HFF-Myc (cell line): ENCODE results near the gene AKR1D1.

ENCODE experiments used
- DNase-seq: peaks from one replicate; pipeline ENCODE4 v3.0.0-alpha.2; 2011; ENCODE audit warnings: low read depth; ENCODE audit errors: extremely low read depth
- H3K4me3 ChIP-seq: replicated peaks from 2 replicates; pipeline ENCODE4 v1.5.1; 2011; ENCODE audit warnings: low read depth, mild to moderate bottlenecking, control low read depth, low read length
- CTCF ChIP-seq: IDR thresholded peaks from 2 replicates; pipeline ENCODE4 v1.5.1; 2012; ENCODE audit warnings: mild to moderate bottlenecking, low read depth, low read length, control low read depth; ENCODE audit errors: missing control alignments

AKR1D1 gene

GRCh38 chr7:138116892-138117291 is 40.6 kb downstream of the AKR1D1 start:
- TF ChIP-seq CTCF = no peak
- no peak for DNase-seq
- no peak overlapping the region for H3K4me3 ChIP-seq

- DNase-seq = no peak
- no peak overlapping the region for H3K4me3 ChIP-seq
- TF ChIP-seq CTCF = no peak
These were observed 44.0 kb downstream of the AKR1D1 start for GRCh38 chr7:138120140-138120827.

GRCh38 chr7:138122162-138122561 is 45.9 kb downstream of the AKR1D1 start:
- no peak for TF ChIP-seq CTCF
- H3K4me3 ChIP-seq = no peak overlapping the region
- no peak for DNase-seq

- H3K4me3 ChIP-seq = no peak overlapping the region
- no peak for TF ChIP-seq CTCF
- no peak for DNase-seq
These were observed 48.9 kb downstream of the AKR1D1 start for GRCh38 chr7:138125119-138125518.

GRCh38 chr7:138125598-138126111 is 49.4 kb downstream of the AKR1D1 start:
- no peak for DNase-seq
- TF ChIP-seq CTCF = no peak
- H3K4me3 ChIP-seq = no peak overlapping the region

GRCh38 chr7:138126928-138127327 is 50.7 kb downstream of the AKR1D1 start:
- no peak overlapping the region for H3K4me3 ChIP-seq
- DNase-seq = no peak
- TF ChIP-seq CTCF = no peak

- no peak overlapping the region for H3K4me3 ChIP-seq
- TF ChIP-seq CTCF = no peak
- no peak for DNase-seq
These were observed 51.7 kb downstream of the AKR1D1 start for GRCh38 chr7:138127996-138128395.
